ENCODE measurements around the gene ATP8B4.

ATP8B4 gene

GRCh38 chr15:49900006-49900902 lies 218.8 kb downstream of the ATP8B4 start:
- Mint-ChIP-seq H3K4me3 (no peak overlapping the region), H3K27me3 (peaks cover 5% of the 10 kb centered on the region), H3K36me3 (no peaks in the 10 kb centered on the region)

DNA sequence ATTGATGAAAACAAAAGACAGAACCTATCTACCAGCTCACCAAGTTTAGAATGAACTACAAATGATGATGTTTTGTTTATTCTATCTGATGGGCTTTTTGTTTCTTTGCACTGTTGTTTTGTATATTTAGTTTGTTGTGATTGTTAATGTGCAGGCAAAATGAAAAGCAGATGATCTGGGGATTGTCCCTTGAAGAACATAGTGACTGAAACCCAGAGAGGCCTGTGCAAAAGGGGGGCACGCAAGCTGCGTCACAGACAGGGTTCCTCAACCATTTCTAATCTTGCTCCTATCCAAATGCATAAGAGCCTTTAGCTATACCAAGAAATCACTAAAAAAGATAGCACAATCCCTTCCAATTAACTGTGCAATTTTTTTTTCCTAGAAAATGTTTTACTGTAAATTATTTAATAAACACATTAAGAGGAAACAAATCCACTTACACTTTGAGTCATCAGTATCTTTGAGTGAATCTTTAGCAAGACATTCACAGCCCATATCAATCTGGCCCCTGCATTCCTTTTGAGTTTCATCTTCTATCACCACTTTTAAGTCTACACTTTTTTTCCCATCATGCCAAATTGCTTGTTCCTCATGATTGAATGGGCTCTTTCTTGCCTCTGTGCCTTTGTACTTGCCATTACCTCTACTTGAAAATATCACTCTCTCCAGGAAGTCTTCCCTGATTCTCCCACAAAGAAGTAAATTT lies 220.3 kb downstream of the ATP8B4 start:
- Mint-ChIP-seq H3K36me3 (no peaks in the 10 kb centered on the region), H3K27me3 (peaks cover 4% of the 10 kb centered on the region), H3K4me3 (no peak overlapping the region), H3K9me3 (no peaks in the 10 kb centered on the region), H3K4me1 (no peaks in the 10 kb centered on the region), H3K27ac (no peak overlapping the region)

More at GRCh38 chr15:49900006-49900902, 218.8 kb downstream of the ATP8B4 start:
- H3K4me1 Mint-ChIP-seq = no peaks in the 10 kb centered on the region
- H3K27ac Mint-ChIP-seq = no peak overlapping the region
- no peaks in the 10 kb centered on the region for H3K9me3 Mint-ChIP-seq

DNA sequence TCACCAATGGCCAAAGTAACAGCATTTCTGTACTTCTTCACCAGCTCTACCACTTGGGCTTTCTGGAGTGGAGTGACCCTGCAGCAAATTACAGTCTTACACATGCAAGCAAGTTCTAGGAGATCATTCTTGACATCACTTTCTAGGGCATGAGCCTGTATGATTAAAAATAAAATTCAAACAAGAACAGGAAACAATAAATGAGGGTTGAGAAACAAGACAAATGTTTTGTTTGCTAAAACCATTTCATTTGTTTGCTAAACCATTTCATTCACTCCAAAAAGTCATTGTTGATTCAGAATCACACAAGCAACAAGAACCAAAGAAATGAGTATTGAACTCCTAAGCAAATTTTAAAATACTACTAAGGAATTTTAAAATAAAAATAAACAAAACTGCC lies 220.9 kb downstream of the ATP8B4 start:
- Mint-ChIP-seq H3K27me3 (peaks cover 4% of the 10 kb centered on the region), H3K27ac (no peak overlapping the region), H3K36me3 (no peaks in the 10 kb centered on the region), H3K9me3 (no peaks in the 10 kb centered on the region), H3K4me3 (no peak overlapping the region), H3K4me1 (no peaks in the 10 kb centered on the region)

DNA sequence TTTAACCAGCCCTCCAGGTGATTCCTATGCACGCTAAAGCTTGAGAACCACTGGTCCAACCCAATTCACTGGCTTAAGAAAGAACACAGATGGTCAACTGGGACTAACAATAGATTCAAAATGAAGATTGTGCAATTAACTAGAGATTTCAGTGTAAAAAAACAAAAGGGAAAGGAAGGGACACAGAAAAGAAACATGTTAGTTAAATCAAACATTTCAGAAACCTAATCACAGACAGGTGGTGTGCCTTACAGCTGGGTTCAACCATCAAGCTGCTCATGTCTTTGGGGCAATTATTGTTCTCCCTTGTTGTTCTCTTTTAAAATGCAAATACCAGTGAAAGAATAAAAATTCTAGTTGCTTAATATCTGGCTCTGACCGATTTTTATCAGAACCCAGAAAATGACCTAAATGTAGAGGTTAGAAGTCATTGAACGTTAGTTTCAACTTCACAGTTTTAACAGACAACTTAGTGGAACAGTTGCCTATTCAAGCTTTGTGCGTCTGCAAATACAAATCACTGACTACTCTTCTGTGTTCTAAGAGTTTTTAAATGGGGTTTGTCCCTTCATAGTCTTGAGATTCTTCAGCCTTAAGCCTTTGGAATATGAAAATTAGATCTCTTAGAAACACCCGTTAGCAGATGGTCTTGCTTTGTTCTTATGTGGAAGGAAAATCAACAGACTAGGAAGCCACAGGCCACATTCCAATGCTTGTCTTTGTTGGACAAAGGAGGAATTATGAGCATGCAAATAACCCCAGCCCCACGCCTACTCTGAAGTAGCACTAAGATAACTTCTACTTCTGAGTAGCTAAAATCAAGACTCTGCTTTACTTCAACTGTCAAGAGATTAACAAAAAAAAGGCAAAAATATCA lies 223.4 kb downstream of the ATP8B4 start:
- Mint-ChIP-seq H3K9me3 (no peaks in the 10 kb centered on the region), H3K4me1 (no peaks in the 10 kb centered on the region), H3K4me3 (no peak overlapping the region), H3K36me3 (no peaks in the 10 kb centered on the region), H3K27me3 (peaks cover 2% of the 10 kb centered on the region), H3K27ac (no peak overlapping the region)

DNA sequence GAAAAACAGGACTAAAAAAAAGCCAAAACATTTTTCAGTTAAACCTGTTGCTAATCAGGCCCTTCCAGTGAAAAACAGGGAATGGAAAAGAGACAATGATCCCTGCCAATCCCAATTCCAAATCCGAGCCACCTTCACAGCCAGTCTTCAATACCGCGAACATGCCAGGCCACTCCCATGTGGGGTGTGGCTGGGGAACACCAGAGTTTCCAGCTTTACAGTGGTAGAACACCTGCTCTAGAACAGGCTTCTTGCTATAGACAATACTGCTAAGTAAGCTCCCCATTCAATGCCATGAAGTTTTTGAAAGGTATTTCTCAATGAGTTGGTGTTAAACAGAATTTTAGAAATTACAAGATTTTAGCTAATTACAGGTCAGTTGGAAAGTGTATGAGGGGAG lies 228.3 kb downstream of the ATP8B4 start:
- no peak overlapping the region for H3K27ac Mint-ChIP-seq
- no peaks in the 10 kb centered on the region for H3K4me1 Mint-ChIP-seq
- peaks cover 1% of the 10 kb centered on the region for H3K27me3 Mint-ChIP-seq
- H3K9me3 Mint-ChIP-seq = no peaks in the 10 kb centered on the region
- H3K36me3 Mint-ChIP-seq = no peaks in the 10 kb centered on the region
- H3K4me3 Mint-ChIP-seq = no peak overlapping the region

- Mint-ChIP-seq H3K4me1 (no peaks in the 10 kb centered on the region), H3K9me3 (no peaks in the 10 kb centered on the region), H3K4me3 (no peak overlapping the region), H3K27me3 (peaks cover 1% of the 10 kb centered on the region), H3K36me3 (no peaks in the 10 kb centered on the region), H3K27ac (no peak overlapping the region)
Measured at GRCh38 chr15:49889536-49889935, 229.5 kb downstream of the ATP8B4 start.

- Mint-ChIP-seq H3K4me1 (no peaks in the 10 kb centered on the region), H3K27me3 (peaks cover 1% of the 10 kb centered on the region), H3K4me3 (no peak overlapping the region), H3K36me3 (no peaks in the 10 kb centered on the region), H3K9me3 (no peaks in the 10 kb centered on the region), H3K27ac (no peak overlapping the region)
Measured at GRCh38 chr15:49888734-49889133, 230.3 kb downstream of the ATP8B4 start.

GRCh38 chr15:49888323-49888693 lies 230.7 kb downstream of the ATP8B4 start:
- Mint-ChIP-seq H3K4me1 (no peaks in the 10 kb centered on the region), H3K4me3 (no peak overlapping the region), H3K9me3 (no peaks in the 10 kb centered on the region), H3K27ac (no peak overlapping the region), H3K27me3 (peaks cover 1% of the 10 kb centered on the region), H3K36me3 (no peaks in the 10 kb centered on the region)

DNA sequence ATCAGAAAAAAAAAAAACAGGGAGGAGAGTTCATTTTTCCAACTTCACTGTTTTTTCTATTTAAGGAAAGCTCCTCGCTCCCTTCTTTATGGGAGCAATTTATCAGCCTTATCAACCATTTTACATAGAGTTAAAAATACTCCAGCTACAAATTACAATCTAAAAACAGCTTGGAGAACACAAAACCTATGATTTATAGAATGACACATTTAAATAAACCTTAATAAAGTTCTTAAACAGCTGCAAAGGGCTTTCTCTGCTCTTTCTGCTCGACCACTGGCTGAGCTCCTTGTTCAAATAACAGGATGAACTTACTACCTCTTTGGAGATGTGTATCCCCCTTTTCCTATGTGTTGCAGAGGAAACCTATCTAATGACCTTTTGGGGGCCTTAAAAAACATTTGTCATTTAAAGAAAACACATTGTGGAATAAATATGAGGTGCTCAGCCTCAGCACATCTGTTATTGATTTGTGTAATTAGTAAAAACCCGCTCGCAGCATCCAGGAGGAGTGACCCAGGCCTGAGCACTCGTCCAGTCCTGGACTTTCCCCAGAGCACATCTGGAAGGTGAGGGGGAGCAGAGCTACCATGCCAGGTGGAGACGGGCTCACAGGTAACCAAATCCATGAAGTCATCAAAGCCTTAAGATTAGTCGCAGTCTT lies 231.2 kb downstream of the ATP8B4 start:
- Mint-ChIP-seq H3K36me3 (no peaks in the 10 kb centered on the region), H3K27me3 (peaks cover 1% of the 10 kb centered on the region), H3K4me1 (no peaks in the 10 kb centered on the region), H3K9me3 (no peaks in the 10 kb centered on the region), H3K27ac (no peak overlapping the region), H3K4me3 (no peak overlapping the region)

DNA sequence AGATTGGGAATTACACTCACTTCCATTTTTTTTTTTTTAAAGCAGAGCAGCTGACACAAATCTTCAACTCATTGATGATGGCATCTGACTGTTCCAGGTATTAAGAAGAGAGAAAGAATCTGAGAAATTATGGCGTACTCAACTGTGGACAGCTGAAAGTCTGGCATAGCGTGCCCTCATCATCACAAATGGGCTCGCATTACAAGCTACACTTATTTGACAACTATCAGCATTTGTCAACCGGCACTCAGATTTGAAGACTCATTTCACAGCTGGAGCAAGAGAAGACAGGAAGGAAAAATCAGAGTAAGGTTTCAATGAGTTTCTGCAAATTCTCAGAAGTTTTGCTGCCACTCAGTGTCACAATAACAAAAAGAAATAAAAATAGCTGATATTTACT lies 235.9 kb downstream of the ATP8B4 start:
- no peak overlapping the region for H3K27ac Mint-ChIP-seq
- no peaks in the 10 kb centered on the region for H3K36me3 Mint-ChIP-seq
- peaks cover 1% of the 10 kb centered on the region for H3K27me3 Mint-ChIP-seq
- no peaks in the 10 kb centered on the region for H3K9me3 Mint-ChIP-seq
- H3K4me1 Mint-ChIP-seq = no peaks in the 10 kb centered on the region
- no peak overlapping the region for H3K4me3 Mint-ChIP-seq

GRCh38 chr15:49881866-49882265 lies 237.2 kb downstream of the ATP8B4 start:
- H3K36me3 Mint-ChIP-seq = no peaks in the 10 kb centered on the region
- no peak overlapping the region for H3K4me3 Mint-ChIP-seq
- H3K27ac Mint-ChIP-seq = no peak overlapping the region
- H3K27me3 Mint-ChIP-seq = no peaks in the 10 kb centered on the region
- no peaks in the 10 kb centered on the region for H3K9me3 Mint-ChIP-seq
- H3K4me1 Mint-ChIP-seq = no peaks in the 10 kb centered on the region

- H3K4me3 Mint-ChIP-seq = no peak overlapping the region
- no peaks in the 10 kb centered on the region for H3K36me3 Mint-ChIP-seq
- no peak overlapping the region for H3K27ac Mint-ChIP-seq
- H3K9me3 Mint-ChIP-seq = no peaks in the 10 kb centered on the region
- H3K4me1 Mint-ChIP-seq = no peaks in the 10 kb centered on the region
- H3K27me3 Mint-ChIP-seq = no peaks in the 10 kb centered on the region
Measured at GRCh38 chr15:49881433-49881832, 237.6 kb downstream of the ATP8B4 start.

GRCh38 chr15:49877873-49878521 lies 241.0 kb downstream of the ATP8B4 start:
- H3K4me1 Mint-ChIP-seq = no peaks in the 10 kb centered on the region
- H3K4me3 Mint-ChIP-seq = no peak overlapping the region
- no peak overlapping the region for H3K27ac Mint-ChIP-seq
- H3K27me3 Mint-ChIP-seq = no peaks in the 10 kb centered on the region
- no peaks in the 10 kb centered on the region for H3K9me3 Mint-ChIP-seq
- H3K36me3 Mint-ChIP-seq = no peaks in the 10 kb centered on the region

DNA sequence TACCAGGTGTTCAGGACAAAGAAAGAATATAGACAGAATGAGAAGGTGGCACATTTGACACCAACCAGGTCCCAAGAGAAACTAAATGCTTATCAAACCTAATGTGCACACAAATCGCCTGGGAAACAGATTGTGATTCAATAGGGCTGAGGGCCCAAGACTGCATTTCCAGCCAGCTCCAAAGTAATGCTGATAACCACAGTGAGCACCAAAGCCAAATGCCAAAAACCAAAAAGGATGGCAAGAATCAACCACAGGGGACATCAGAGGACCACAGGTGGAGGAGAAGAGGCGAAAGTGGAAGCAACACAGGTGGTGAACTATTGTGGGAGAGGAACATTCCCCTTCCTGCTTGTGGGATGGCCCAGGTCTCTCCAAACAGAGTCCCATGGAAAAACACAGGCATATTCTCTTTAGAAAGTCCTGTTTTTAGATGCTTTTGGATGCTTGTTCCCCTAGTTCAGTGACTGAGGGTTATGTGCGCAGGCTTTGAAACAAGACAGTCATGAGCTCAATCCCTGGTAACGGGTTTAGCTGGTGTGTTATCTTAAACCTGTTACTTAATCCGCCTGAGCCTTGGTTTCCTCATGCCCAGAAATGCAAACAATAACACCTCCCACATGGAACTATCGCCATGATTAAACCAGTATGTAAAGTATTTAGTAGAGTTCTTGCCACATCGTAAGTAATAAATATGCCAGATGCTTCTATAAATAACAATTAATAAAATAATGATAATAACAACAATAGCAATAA lies 241.7 kb downstream of the ATP8B4 start:
- Mint-ChIP-seq H3K4me3 (no peak overlapping the region), H3K9me3 (no peaks in the 10 kb centered on the region), H3K27me3 (no peaks in the 10 kb centered on the region), H3K27ac (no peak overlapping the region), H3K4me1 (no peaks in the 10 kb centered on the region), H3K36me3 (no peaks in the 10 kb centered on the region)

All from activated naive CD4-positive, alpha-beta T cell treated with anti-CD3 and anti-CD28 coated beads, Interleukin-2, amount 50 U/mL, for 24 hours (primary cell).